ENCODE results near the gene UPP1.

DNA sequence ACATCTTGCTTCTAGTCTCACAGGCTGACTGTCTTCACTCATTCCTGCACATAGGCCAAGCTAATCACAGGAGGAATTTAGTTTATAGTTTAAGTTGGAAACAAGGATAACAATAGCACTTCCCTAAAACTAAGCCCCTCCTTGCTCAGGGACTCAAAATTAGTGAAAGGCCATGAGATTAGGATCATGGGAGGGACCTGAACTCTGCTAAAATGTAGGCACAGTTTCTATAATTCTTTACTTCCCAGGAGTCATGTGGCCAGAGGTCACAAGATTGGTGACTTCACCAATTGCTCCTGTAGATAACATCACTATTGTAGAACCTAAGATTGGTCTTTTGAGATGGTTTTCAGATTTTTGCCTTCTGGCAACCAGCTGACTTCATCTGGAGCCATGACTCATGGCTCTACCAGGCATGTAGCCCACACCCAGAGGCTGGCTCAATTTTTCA, 14.8 kb upstream of the UPP1 start:
- TF ChIP-seq, protein P1, sequence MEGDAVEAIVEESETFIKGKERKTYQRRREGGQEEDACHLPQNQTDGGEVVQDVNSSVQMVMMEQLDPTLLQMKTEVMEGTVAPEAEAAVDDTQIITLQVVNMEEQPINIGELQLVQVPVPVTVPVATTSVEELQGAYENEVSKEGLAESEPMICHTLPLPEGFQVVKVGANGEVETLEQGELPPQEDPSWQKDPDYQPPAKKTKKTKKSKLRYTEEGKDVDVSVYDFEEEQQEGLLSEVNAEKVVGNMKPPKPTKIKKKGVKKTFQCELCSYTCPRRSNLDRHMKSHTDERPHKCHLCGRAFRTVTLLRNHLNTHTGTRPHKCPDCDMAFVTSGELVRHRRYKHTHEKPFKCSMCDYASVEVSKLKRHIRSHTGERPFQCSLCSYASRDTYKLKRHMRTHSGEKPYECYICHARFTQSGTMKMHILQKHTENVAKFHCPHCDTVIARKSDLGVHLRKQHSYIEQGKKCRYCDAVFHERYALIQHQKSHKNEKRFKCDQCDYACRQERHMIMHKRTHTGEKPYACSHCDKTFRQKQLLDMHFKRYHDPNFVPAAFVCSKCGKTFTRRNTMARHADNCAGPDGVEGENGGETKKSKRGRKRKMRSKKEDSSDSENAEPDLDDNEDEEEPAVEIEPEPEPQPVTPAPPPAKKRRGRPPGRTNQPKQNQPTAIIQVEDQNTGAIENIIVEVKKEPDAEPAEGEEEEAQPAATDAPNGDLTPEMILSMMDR (IDR thresholded peaks at IDR 0.05), result no peak
- TF ChIP-seq POLR2A (IDR thresholded peaks at IDR 0.05) (no peak), EP300 (IDR thresholded peaks at IDR 0.05) (no peak), POLR2AphosphoS5 (IDR thresholded peaks at IDR 0.05) (no peak)
